Upper lobe of right lung (tissue), 1 donor: ENCODE results near the gene HAT1. TPM values are rescaled to one million over a fixed set of nuclear protein-coding genes. Genes with fewer than 3 reads are reported as not detected.
"Not testable (repeated sequence)": the region's sequence is repeated elsewhere in the genome, so short reads cannot be mapped to it uniquely, and the experiment has no call there.

Source experiments
- ATAC-seq: fragments of 200-7000 bp; cut with Tn5 transposase; one replicate; pipeline ENCODE4 v1.9.1; 2020; ENCODE audit warnings: mild to moderate bottlenecking, moderate library complexity
- DNase-seq: peaks from one replicate; pipeline ENCODE4 v3.0.0-alpha.2; 2020
- H3K27ac ChIP-seq: fragments of 200-600 bp; one replicate; pipeline ENCODE4 v1.8.0; 2022
- H3K27me3 ChIP-seq: fragments of 200-600 bp; one replicate; pipeline ENCODE4 v1.8.0; 2022; ENCODE audit warnings: mild to moderate bottlenecking
- H3K36me3 ChIP-seq: fragments of 200-600 bp; one replicate; pipeline ENCODE4 v1.8.0; 2022
- H3K4me1 ChIP-seq: fragments of 200-600 bp; one replicate; pipeline ENCODE4 v1.8.0; 2022
- H3K4me3 ChIP-seq: fragments of 200-600 bp; one replicate; pipeline ENCODE4 v1.8.0; 2022; ENCODE audit warnings: mild to moderate bottlenecking
- H3K9me3 ChIP-seq: fragments of 200-600 bp; one replicate; pipeline ENCODE4 v1.8.0; 2022
- CTCF ChIP-seq: fragments of 200-600 bp; IDR thresholded peaks from one replicate; pipeline ENCODE4 v1.8.0; 2022; ENCODE audit warnings: antibody characterized with exemption
- intact Hi-C: fragments of 100-400 bp; cut with DNase I; formaldehyde crosslinking; loops from one replicate; pipeline ENCODE4 v1.11.0; 2022
- total RNA-seq: library from RNA; stranded (reverse); fragmentation: NEBNext Ultra II Directional; extraction: Animal tissue kit (Norgen Biotek cat#: 25700); gene quantifications from one replicate; pipeline ENCODE4 v1.2.1, GENCODE V29; 2021
- donor health status: DM: no; HTN: yes; CAD: no; lungs with severe emphysema.

HAT1 gene
- total RNA-seq, 1 donor from 2014 or later = 24.8 TPM

DNA sequence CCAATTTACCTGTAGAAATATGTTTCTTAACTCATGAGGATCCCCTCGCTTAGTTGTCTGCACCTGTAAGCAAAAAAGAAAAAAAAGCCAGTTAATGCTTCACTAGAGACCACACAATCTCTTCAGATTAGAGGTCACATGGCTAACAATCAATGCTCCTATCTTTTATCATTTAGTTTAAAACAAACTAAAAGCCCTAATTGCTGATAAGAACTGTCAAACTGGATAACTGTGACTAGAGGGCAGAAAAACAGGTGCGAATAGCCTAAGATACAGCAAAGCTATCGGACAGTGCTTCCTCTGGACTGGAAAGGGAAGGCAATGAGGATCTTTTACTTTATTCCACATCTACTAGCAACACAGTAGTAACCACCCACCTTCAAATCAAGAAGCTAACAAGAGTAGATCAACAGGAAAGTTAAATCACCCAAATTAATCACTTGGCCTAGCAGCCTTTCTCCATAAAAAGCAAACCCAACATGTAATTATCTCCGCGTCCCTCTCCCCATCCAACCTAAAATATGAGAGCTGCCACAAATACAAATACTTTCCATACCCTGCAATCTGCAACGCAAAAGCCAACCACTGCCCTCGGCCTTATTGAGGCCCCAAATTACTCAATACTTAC lies 29.0 kb upstream of the HAT1 start:
- Histone ChIP-seq H3K36me3 (no peaks in the 10 kb centered on the region), H3K4me1 (peaks cover 11% of the 10 kb centered on the region), H3K27me3 (no peaks in the 10 kb centered on the region), H3K4me3 (peak overlapping the region; percentile 92), H3K27ac (peak overlapping the region; percentile 84), H3K9me3 (no peaks in the 10 kb centered on the region)
- intact Hi-C loops = no loop called here
- ATAC-seq (no peak), DNase-seq (no peak)
- no peak for TF ChIP-seq CTCF

GRCh38 chr2:171893824-171894611 lies 28.2 kb upstream of the HAT1 start, which contains the start of gene SLC25A12:
SLC25A12 (minus strand) TSS chr2:171894244; CDS start chr2:171894214, 30 bp downstream.
- H3K4me1 ChIP-seq = peaks cover 11% of the 10 kb centered on the region
- ATAC-seq = peak; percentile 99
- H3K9me3 ChIP-seq = no peaks in the 10 kb centered on the region
- intact Hi-C loops = no loop called here
- H3K4me3 ChIP-seq = peak within 1 kb of the TSS; percentile 92
- peak within 1 kb of the TSS; percentile 84 for H3K27ac ChIP-seq
- TF ChIP-seq CTCF = no peak
- H3K36me3 ChIP-seq = no peaks in the 10 kb centered on the region
- DNase-seq = peak; percentile 93
- H3K27me3 ChIP-seq = no peaks in the 10 kb centered on the region

- no peaks in the 10 kb centered on the region for H3K27me3 ChIP-seq
- no peaks in the 10 kb centered on the region for H3K36me3 ChIP-seq
- peaks cover 11% of the 10 kb centered on the region for H3K4me1 ChIP-seq
- ATAC-seq = no peak
- TF ChIP-seq CTCF = no peak
- peak overlapping the region; percentile 92 for H3K4me3 ChIP-seq
- no peaks in the 10 kb centered on the region for H3K9me3 ChIP-seq
- no peak for DNase-seq
- intact Hi-C loops = no loop called here
- peak overlapping the region; percentile 84 for H3K27ac ChIP-seq
These were observed 27.7 kb upstream of the HAT1 start for GRCh38 chr2:171894612-171894947.

- no peaks in the 10 kb centered on the region for H3K27me3 ChIP-seq
- TF ChIP-seq CTCF = no peak
- ATAC-seq (no peak), DNase-seq (no peak)
- no peak overlapping the region for H3K4me3 ChIP-seq
- intact Hi-C loops = no loop called here
- H3K36me3 ChIP-seq = no peaks in the 10 kb centered on the region
- H3K4me1 ChIP-seq = peaks cover 11% of the 10 kb centered on the region
- no peak overlapping the region for H3K27ac ChIP-seq
- no peaks in the 10 kb centered on the region for H3K9me3 ChIP-seq
These were observed 26.5 kb upstream of the HAT1 start for GRCh38 chr2:171895786-171896185.

GRCh38 chr2:171899623-171900282 lies 22.5 kb upstream of the HAT1 start:
- H3K27me3 ChIP-seq, H3K27ac ChIP-seq, intact Hi-C loops, H3K36me3 ChIP-seq, H3K9me3 ChIP-seq, H3K4me1 ChIP-seq, ATAC-seq, DNase-seq, H3K4me3 ChIP-seq: not testable (repeated sequence)
